Measurements from ENCODE around the gene YIF1B. TPM values are rescaled to one million over a fixed set of nuclear protein-coding genes. Genes with fewer than 3 reads are reported as not detected.

YIF1B gene
- total RNA-seq, 3 donors from 2014 or later (not counting 1 experiment from before 2014, with no cell fraction given) = 23.2 to 28.4 (median 24.1) TPM

DNA sequence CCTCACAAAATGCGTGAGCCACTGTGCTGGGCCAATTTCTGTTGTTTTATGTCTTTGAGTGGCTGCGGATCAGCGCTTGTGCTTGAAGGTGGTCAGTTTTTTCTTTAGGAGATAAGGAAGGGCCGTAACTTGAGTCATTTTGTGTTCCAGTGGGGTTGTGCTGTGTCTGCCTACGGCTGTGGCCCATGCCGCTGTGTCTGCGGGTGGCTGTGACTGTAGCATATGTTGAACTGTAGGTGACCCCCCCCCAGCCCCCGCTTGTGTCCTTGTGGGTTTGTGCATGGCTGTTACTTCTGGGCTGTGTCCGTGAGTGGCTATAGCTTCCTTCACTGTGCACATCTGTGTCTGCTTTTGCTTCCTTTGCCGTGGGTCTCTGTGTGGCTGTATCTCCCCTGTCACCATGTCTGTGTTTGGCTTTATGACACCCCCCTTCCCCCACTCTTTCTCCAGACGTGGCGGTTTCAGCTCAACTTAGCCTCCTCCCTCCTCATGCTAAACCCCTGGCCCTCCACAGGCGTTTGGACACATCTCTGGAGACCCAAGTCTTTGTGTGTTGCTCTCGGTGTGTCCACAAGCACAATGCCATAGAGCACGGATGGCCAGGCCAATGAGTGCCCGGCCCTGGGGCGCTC lies 60.2 kb downstream of the YIF1B start:
- DNase-seq (no peak), ATAC-seq (no peak)
- Mint-ChIP-seq H3K36me3 (no peaks in the 10 kb centered on the region), H3K27me3 (ENCODE audit: low read depth in 2 of 2) (peaks cover 16 to 31% of the 10 kb centered on the region in 2 donors), H3K27ac (no peak overlapping the region), H3K9me3 (no peaks in the 10 kb centered on the region), H3K4me1 (peaks cover 0 to 3% of the 10 kb centered on the region in 2 donors), H3K4me3 (no peak overlapping the region)
- 53% methylated on average over 17 of the region's 17 CpGs for WGBS (ENCODE audit: insufficient coverage)
- Histone ChIP-seq H3K4me3 (ENCODE audit: low read length) (peak overlapping the region; percentile 18), H3K9me3 (ENCODE audit: control insufficient read depth, insufficient read depth, low read length) (no peaks in the 10 kb centered on the region), H3K27me3 (ENCODE audit: control insufficient read depth, insufficient read depth, low read length) (no peaks in the 10 kb centered on the region), H3K4me1 (ENCODE audit: control insufficient read depth, insufficient read depth, low read length) (peaks cover 4% of the 10 kb centered on the region), H3K27ac (ENCODE audit: low read length) (no peak overlapping the region), H3K36me3 (ENCODE audit: control insufficient read depth, insufficient read depth, low read length) (no peaks in the 10 kb centered on the region)
- intact Hi-C loops (cut with micrococcal nuclease) = no loop called here
- TF ChIP-seq, protein P1, sequence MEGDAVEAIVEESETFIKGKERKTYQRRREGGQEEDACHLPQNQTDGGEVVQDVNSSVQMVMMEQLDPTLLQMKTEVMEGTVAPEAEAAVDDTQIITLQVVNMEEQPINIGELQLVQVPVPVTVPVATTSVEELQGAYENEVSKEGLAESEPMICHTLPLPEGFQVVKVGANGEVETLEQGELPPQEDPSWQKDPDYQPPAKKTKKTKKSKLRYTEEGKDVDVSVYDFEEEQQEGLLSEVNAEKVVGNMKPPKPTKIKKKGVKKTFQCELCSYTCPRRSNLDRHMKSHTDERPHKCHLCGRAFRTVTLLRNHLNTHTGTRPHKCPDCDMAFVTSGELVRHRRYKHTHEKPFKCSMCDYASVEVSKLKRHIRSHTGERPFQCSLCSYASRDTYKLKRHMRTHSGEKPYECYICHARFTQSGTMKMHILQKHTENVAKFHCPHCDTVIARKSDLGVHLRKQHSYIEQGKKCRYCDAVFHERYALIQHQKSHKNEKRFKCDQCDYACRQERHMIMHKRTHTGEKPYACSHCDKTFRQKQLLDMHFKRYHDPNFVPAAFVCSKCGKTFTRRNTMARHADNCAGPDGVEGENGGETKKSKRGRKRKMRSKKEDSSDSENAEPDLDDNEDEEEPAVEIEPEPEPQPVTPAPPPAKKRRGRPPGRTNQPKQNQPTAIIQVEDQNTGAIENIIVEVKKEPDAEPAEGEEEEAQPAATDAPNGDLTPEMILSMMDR (IDR thresholded peaks at IDR 0.05) = no peak

- TF ChIP-seq, protein P1 (IDR thresholded peaks at IDR 0.05) = no peak
- Histone ChIP-seq H3K9me3 (ENCODE audit: control insufficient read depth, insufficient read depth, low read length) (no peaks in the 10 kb centered on the region), H3K4me1 (ENCODE audit: control insufficient read depth, insufficient read depth, low read length) (peaks cover 4% of the 10 kb centered on the region), H3K36me3 (ENCODE audit: control insufficient read depth, insufficient read depth, low read length) (no peaks in the 10 kb centered on the region), H3K27ac (ENCODE audit: low read length) (no peak overlapping the region), H3K4me3 (ENCODE audit: low read length) (no peak overlapping the region), H3K27me3 (ENCODE audit: control insufficient read depth, insufficient read depth, low read length) (no peaks in the 10 kb centered on the region)
- H3K4me3 Mint-ChIP-seq = no peak overlapping the region
- WGBS (ENCODE audit: insufficient coverage) = 85% methylated on average over 5 of the region's 5 CpGs
- peaks cover 0 to 3% of the 10 kb centered on the region in 2 donors for H3K4me1 Mint-ChIP-seq
- ATAC-seq = no peak
- intact Hi-C loops (cut with micrococcal nuclease) = no loop called here
- no peaks in the 10 kb centered on the region for H3K36me3 Mint-ChIP-seq
- H3K9me3 Mint-ChIP-seq = no peaks in the 10 kb centered on the region
- no peak for DNase-seq
- H3K27me3 Mint-ChIP-seq (ENCODE audit: low read depth in 2 of 2) = peaks cover 16 to 32% of the 10 kb centered on the region in 2 donors
- no peak overlapping the region for H3K27ac Mint-ChIP-seq
These were observed 62.0 kb downstream of the YIF1B start for GRCh38 chr19:38253788-38254187.

Other genes with a start within 250 kb of the YIF1B start
- gene DPF1, start 91.7 kb downstream of the YIF1B start, total RNA-seq = not detected
- 1 to 10 TPM in 2 of 3 donors, not detected in 1; 1.1 to 1.6 TPM for gene PPP1R14A, start 59.6 kb downstream of the YIF1B start, total RNA-seq
- 10 to 100 TPM in 1 of 3 donors, 1 to 10 TPM in 2; 2.7 to 13.7 (median 6.9) TPM for gene SPINT2, start 51.4 kb downstream of the YIF1B start, total RNA-seq
- 1 to 10 TPM in 2 of 3 donors, not detected in 1; 1.5 to 4.0 TPM for gene C19orf33, start 11.7 kb downstream of the YIF1B start, total RNA-seq
- 1 to 10 TPM; 2.1 to 6.2 (median 2.5) TPM for gene KCNK6, start 3.9 kb upstream of the YIF1B start, total RNA-seq
- gene CATSPERG, start 19.9 kb upstream of the YIF1B start, total RNA-seq = 10 to 100 TPM; 16.6 to 29.2 (median 25.6) TPM
- gene PSMD8, start 58.6 kb upstream of the YIF1B start, total RNA-seq = 100 to 1,000 TPM; 109 to 115 (median 109) TPM
- gene GGN, start 72.1 kb upstream of the YIF1B start, total RNA-seq = not detected
- 1 to 10 TPM; 1.1 to 4.2 (median 1.3) TPM for gene SPRED3, start 72.8 kb upstream of the YIF1B start, total RNA-seq
- 10 to 100 TPM; 36.9 to 42.1 (median 41.6) TPM for gene FAM98C, start 87.1 kb upstream of the YIF1B start, total RNA-seq
- 1 to 10 TPM; 2.3 to 9.3 (median 5.7) TPM for gene RASGRP4, start 110.3 kb upstream of the YIF1B start, total RNA-seq
- 1 to 10 TPM in 1 of 3 donors, under 1 TPM in 2; 0.05 to 1.0 (median 0.65) TPM for gene RYR1, start 117.7 kb upstream of the YIF1B start, total RNA-seq

Data from natural killer cell (primary cell).